ENCODE measurements around the gene VPS37D.
"Not testable (repeated sequence)": the region's sequence is repeated elsewhere in the genome, so short reads cannot be mapped to it uniquely, and the experiment has no call there.

The VPS37D gene, protein sequence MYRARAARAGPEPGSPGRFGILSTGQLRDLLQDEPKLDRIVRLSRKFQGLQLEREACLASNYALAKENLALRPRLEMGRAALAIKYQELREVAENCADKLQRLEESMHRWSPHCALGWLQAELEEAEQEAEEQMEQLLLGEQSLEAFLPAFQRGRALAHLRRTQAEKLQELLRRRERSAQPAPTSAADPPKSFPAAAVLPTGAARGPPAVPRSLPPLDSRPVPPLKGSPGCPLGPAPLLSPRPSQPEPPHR

DNA sequence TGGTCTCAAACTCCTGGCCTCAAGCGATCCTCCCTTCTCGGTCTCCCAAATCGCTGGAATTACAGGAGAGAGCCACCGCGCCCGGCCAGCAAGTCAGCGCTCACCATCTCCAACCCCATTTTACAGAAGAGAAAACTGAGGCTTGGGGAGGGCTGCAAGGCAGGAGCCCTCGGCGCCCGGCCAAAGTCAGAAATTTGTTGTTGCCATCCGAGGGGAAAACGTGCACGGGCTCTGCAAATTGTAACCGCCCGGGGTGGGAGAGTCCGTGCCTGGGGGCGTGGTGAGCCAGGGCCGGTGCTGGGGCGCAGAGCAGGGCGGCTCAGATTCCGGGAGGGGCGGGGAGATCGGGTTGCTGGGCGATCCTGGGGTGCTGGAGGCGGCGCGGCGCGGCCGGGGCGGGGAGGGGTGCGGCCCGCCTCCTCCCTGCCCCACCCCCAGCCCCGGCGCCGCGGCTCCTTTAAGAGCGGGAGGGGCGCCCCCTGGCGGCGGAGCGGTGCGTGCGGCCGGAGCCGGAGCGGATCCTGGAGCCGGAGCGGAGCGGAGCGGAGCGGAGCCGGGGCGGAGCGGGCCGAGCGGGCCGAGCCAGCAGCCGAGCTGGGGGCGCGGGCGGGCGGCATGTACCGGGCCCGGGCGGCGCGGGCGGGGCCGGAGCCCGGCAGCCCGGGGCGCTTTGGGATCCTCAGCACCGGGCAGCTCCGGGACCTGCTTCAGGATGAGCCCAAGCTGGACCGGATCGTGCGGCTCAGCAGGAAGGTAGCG lies at the start of gene VPS37D:
TSS of gene VPS37D (plus strand) at position 488 of the 759 bp plus-strand sequence. CDS start at position 616, 128 bp downstream.
- peak; percentile 46 to 93 for DNase-seq

DNA sequence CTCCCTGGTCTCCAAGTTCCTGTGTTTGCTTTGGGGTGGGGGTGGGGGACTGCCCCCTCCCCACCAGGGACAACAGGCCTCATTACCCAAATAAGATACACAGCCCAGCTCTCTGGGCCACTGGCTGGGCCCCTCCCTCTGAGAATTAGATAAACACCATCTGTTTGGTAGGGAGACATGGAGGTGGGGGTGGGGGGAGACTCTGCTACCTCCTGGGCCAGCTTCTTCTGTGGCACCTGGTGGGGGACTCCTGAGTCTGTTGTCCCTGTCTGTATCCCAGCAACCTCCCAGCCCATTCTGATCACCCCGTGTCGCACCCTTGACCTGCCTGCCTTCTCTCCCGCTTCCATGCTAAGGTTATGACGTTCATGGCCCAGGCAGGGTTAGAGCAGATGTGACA lies 49.1 kb upstream of the VPS37D start:
- DNase-seq: no peak

DNA sequence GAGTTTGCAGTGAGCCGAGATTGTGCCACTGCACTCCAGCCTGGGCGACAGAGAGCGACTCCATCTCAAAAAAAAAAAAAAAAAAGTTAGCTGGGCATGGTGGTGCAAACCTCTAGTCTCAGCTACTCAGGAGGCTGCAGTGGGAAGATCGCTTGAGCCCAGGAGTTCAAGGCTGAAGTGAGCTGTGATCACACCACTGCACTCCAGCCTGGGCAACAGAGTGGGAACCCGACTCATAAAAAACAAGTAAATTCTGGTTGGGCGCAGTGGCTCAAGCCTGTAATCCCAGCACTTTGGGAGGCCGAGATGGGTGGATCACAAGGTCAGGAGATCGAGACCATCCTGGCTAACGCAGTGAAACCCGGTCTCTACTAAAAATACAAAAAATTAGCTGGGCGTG lies 48.2 kb upstream of the VPS37D start:
- not testable (repeated sequence) for DNase-seq

DNA sequence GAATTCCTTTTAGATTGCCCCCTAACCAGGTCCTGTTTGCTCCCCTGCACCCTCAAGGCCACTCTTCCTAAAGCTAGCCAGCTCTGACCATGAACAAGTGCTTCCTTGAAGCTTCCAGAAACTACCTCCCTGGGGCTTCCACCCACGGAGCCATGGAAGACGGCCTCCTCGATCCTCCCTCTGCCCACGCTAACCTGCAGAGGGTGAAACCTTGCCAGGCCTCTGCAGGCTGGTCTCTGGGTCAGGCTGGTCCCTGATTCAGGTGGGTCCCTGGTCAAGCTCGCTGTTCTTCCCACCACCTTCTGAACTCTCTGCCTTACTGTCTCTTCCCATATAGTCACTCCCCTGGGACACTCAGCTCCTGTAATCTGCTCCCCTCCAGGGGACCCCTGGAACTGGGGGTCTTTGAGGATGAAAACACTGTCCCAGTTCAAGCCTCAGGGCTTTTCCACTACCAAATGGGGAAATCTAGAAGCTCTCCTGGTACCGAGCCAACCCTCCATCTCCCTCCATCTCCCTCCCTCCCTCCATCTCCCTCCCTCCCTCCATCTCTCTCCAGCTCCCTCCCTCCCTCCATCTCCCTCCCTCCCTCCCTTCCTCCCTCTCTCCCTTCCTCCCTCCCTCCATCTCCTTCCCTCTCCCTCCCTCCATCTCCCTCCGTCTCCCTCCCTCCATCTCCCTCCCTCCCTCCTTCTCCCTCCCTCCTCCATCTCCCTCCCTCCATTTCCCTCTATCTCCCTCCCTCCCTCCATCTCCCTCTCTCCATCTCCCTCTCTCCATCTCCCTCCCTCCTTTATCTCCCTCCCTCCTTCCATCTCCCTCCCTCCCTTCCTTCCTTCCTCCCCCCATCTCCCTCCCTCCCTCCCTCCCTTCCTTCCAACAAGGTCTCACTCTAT lies 46.2 kb upstream of the VPS37D start:
- no peak for DNase-seq

DNA sequence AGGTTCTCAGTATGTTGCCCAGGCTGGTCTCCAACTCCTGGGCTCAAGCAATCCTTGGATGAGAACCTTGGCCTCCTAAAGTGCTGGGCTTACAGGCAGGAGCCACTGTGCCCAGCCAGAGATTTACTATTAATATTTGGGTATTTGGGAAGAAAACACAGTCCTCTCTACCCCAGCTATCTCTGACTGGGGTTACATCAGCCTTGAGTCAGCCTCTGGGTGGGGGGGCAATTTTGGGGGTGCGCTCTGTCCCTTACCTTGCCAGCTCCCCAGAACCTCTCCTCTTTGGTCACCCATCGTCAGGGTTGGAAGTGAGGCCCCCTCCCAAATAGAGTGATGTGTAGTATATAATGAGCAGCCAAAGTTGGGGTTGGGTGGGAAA lies 45.1 kb upstream of the VPS37D start:
- DNase-seq: no peak

DNA sequence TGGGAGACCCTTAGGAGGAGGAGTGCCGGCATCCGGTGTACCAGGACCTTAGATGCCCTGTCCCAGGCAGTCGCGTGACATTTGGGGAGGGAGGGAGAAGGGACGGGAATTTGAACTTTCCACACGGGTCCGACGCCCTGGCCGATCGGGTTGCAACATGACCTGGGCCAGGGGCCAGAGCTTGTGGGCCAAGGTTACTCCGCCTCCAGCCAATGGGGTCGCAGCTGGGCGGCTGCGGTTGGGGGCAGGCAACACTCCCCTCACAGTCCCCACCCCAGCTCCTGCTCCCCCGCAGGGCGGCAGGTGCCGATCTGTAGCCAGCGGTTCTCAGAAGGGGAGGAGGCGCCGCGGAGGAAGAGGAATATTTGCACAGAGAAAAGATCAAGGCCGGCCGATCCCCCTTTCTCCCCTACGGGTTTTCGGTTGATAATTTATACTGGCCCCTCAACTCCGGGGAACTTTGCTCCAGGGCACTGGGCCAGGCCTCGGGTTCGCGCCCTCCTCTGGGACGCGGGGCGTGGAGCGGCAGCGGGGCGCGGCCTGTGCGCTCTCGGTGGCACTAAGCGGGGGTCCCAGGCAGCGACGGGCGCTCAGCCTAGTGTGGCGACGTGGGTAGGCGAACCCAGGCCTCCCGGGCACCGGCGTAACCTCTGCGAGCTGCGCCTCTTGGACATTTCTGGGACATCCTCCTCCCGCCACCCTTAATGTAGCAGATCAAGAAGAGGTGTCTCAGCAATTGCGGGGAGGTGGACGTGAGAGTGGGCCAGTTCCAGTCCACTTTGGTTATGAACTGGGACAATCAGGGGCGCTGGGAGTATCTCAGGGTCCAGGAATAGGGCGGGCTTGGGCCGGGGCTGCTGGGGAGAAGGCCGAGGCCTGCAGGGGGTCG lies 44.5 kb upstream of the VPS37D start:
- peak in 1 of 2 experiments; percentile 32 for DNase-seq

DNA sequence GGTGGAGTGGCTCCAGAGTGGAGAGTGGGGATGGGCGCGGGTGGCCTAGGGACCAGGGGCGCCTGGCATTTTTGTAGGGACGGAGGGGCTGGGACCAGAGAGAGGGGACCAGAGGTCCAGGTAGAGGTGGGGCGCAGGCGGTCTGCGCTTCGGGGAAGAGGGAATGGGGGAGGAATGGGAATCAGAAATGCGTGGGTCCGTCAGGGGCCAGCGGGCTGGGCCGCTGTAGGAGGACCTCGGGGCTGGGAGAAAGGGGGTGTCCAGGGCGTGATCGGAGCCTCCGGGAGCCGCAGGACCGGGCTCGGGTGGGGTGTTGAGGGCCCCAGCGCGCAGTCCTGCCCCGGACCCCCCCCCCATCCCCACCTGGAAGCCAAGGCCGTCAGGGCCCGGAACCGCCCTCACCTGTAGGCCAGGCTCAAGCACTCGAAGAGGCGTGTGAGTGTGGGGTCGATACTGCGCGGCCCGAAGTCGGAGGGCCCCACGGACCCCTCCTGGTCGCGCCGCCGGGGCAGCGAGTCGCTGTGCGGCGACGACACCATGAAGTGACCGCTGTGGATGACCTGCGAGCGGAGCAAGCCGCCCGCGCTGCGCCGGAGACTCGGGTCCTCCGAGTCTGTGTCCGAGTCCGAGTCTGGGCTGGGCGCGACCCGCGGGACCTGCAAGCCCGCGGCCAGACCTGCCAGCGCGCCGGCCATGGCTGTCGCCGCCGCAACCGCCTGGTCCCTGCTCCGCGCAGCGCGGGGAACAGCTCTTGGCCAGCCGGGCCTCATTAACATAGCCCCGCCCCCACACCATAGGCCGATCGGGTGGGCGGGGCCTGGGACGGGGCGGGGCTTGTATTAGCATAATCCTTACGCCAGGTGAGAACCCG lies 43.6 kb upstream of the VPS37D start, which contains the start of gene MLXIPL:
TSS of gene MLXIPL (minus strand) at position 725 of the 871 bp plus-strand sequence. CDS start at position 695, 30 bp downstream.
- peak; percentile 51 to 94 for DNase-seq

DNA sequence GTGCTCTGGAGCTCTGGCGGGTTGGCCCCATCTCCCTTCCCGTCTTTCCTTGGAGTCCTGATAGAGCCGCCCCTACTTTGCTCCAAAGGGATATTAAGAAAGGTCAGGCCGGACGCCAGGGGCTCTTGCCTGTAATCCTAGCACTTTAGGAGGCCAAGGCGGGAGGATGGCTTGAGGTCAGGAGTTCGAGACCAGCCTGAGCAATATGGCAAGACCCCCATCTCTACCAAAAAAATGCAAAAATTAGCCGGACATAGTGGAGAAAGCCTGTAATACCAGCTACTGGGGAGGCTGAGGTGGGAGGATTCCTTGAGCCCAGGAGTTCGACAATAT lies 43.0 kb upstream of the VPS37D start:
- DNase-seq: no peak

DNA sequence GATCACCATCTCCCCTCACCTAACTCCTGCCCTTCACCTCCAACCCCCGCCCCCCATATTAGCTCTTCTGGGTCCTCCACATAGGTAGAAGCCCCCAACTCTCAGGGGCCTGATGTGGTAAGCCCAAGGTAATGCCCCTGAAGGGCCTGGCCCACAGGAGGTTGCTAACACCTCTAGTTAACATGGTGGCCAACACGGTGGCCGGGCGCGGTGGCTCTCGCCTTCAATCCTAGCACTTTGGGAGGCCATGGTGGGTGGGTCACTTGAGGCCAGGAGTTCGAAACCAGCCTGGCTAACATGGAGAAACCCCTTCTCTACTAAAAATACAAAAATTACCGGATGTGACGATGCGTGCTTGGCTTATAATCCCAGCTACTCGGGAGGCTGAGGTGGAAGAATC lies 42.4 kb upstream of the VPS37D start:
- DNase-seq: no peak

DNA sequence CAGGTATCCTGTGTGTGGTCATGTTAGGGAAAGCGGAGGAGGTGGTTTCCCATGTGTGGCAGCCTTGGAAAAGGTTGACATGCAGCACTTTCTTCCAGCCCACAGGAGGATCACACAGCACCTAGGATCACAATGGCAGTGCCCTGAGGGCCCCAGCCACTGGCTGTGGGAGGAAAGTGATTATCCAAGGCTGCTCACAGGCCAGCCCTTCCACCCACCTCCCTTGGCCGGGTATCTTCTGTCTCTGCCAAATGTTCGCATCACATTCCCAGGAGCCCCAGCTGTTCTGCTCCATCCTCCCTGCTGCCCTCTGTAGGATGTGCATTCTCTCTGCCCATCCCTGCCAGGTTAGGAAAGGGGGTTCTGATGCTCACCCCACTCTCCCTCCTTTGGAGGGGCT lies 40.8 kb upstream of the VPS37D start:
- no peak for DNase-seq

DNA sequence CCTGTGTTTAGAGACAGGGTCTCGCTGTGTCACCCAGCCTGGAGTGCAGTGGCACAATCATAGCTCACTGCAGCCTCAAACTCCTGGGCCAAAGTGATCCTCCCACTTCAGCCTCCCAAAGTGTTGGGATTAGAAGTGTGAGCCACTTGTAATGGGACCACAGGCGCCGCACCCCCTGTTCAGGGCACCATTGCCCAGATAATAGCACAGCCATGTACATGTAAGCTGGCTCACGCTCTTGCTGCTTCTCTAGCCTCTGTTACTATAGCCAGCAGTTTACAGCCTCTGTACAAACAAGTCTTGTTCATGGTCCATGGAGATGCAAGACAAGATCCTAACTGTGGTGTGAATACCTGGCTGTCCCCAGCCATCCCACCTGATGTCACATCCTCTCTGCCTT lies 39.1 kb upstream of the VPS37D start:
- DNase-seq: no peak

DNA sequence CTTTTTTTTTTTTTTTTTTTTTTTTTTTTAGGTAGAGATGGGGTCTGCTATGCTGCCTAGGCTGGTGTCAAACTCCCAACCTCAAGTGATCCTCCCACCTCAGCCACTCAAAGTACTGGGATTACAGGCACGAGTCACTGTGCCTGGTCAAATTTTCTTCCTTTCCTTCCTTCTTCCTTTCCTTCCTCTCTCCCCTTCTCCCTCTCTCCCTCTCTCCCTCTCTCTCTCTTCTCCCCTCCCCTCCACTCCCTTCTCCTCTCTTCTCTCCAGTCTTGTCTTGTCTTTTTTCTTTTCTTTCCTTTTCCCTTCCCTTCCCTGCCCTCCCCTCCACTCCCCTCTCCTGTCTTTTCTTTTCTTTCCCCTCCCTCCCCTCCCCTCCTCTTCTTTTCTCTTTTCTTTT lies 36.1 kb upstream of the VPS37D start:
- no peak for DNase-seq

DNA sequence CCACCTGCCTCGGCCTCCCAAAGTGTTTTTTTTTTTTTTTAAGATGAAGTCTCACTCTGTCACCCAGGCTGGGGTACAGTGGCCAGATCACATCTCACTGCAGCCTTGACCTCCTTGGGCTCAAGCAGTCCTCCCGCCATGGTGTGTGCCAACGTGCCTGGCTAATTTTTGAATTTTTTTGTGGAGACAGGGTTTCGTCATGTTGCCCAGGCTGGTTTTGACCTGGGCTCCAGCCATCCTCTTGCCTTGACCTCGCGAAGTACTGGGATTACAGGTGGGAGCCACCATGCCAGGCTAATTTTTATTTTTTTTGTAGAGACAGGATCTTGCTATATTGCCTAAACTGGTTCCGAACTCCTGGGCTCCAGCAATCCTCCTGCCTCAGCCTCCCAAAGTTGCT lies 34.3 kb upstream of the VPS37D start:
- DNase-seq: no peak

DNA sequence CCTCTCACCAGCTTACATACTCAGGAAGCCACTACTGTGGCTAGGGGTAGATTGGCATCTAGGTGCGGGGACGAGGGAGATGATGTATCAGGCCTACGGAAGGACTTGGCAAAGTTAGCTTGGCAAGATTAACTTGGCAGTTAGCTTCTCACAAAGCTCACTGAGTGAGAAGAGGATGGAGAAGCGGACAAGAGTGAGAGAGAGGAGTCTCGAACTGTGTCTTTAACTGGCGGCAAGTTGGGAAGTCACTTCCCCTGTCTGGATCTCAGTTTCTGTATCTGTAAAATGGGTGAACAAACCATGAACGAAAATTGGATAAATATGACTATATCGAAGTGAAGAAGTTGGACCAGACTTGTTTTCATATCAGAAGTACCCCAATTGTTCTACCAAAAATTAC lies 33.8 kb upstream of the VPS37D start:
- DNase-seq: no peak

DNA sequence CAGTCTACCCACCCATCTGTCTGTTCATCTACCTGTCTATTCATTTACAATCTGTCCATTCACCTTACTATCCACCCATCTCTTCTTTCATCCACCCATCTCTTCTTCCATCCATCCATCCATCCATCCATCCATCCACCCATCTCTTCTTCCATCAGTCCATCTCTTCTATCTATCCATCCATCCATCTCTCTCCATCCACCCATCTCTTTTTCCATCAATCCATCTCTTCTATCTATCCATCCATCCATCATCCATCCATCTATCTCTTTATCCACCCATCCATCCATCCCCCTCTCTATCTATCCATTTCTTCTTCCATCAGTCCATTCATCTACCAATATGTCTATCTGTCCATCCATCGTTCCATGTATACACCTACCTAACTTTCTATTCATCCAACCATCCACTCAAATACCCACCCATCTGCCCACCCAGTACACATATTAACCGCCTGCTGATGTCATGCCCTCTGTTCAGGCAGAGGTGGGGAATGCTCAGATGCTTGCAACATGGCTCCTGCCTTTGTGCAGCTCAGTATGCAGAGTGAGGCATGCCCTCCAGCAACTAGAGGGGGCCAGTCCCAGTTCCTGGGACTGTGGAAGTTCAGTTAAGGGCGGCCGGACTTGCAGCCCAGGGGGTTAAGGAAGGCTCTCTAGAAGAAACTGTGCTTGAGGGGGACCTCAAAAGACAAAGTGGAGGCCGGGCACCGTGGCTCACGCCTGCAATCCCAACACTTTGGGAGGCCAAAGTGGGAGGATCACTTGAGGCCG lies 32.0 kb upstream of the VPS37D start:
- no peak for DNase-seq

DNA sequence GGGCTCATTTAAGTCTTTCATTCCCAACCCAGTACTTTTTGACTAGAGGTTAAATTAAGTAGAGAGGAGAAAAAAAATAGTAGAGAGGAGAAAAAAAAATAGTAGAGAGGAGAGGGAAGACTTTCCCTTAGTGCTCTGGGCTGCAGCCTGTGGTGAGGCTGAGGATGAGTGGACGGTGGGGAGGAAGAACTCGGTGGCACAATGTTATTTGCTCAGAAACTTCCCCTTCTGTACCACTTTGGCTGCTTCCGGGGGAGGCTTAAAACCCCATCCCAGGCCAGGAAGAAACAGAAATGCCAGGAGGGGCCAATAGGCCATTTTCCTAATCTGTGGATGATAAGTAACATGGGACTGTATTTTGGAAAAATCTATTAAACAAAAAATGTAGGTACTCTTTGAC lies 28.7 kb upstream of the VPS37D start:
- no peak for DNase-seq

DNA sequence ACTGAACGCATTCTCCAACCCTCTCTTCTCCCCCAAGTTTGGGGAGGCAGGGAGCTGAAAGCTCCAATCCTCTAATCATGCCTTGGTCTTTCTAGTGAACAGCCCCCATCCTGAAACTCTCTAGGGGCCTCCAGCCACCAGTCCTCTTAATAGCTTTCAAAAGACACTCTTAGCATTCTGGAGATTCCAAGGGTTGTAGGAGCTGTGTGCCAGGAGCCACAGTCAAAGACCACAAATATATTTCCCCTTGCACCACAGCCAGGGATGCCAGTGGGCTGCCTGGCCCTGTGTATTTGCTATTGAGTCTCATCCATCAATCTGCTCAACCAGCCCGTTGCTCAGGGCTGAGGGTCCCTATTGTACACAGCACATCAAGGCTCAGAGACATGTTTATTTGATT lies 24.8 kb upstream of the VPS37D start:
- no peak for DNase-seq

DNA sequence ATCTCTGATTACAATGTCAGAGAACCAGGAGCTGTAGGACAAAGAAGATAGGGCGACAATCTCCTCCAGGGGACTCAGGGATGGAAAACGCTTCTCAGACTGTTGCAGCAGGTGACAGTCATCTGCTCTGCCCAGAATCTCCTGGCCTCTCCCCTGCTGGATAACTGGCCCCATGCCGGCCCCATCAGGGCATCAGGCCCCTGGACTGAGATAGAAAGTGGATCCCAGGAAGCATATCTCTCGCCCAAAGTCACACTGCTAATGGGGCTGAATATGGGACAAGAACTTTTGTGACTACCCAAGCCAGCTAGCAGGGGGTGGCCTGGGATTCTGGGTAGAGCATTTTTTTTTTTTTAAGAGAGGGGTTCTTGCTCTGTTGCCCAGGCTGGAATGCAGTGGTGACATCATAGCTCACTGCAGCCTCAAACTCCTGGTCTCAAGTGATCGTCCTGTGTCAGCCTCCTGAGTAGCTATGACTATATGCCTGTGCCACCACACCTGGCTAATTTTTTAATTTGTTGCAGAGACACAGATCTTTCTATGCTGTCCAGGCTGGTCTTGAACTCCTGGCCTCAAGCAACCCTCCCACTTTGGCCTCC lies 22.8 kb upstream of the VPS37D start:
- DNase-seq: no peak

DNA sequence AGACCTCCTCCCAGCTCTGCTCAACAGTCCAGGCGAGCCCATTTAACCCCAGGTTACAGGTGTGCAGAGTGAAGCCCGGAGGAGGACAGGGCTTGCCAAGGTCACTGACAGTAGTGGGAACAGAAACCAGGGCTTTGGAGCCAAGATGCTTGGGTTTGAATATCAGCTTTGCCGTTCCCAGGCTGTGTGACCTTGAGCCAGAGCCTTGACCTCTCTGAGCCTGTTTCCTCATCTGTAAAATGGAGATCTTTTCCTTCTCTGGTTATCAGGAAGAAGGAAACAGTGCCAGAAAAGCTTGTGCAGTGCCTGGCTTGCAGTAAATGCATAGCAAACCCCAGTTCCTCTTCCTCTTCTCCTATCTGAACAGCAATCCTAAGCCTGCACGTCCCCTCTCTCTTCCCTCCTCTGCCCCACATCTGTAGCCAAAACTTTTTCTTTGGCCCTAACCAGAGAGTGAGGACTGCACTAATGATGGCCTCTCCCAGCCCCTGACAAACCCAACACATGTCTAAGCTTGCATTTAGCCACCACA lies 21.9 kb upstream of the VPS37D start:
- DNase-seq: no peak
